Osteocyte (in vitro differentiated cells): ENCODE results near the gene ITPKB. TPM values are rescaled to one million over a fixed set of nuclear protein-coding genes. Genes with fewer than 3 reads are reported as not detected.

Experiments
- DNase-seq: peaks from one replicate; pipeline ENCODE4 v3.0.0; 2021; ENCODE audit warnings: mixed read lengths; ENCODE audit not compliant: unreplicated experiment; ENCODE audit errors: extremely low spot score
- H3K27ac Mint-ChIP-seq: one replicate; pipeline ENCODE4 v1.8.0; 2021; ENCODE audit warnings: mild to moderate bottlenecking, mixed read lengths; ENCODE audit not compliant: unreplicated experiment
- H3K27me3 Mint-ChIP-seq: one replicate; pipeline ENCODE4 v1.8.0; 2021; ENCODE audit warnings: mixed read lengths; ENCODE audit not compliant: unreplicated experiment
- H3K36me3 Mint-ChIP-seq: one replicate; pipeline ENCODE4 v1.8.0; 2021; ENCODE audit warnings: mixed read lengths; ENCODE audit not compliant: unreplicated experiment
- H3K4me1 Mint-ChIP-seq: one replicate; pipeline ENCODE4 v1.8.0; 2021; ENCODE audit warnings: mixed read lengths; ENCODE audit not compliant: unreplicated experiment
- H3K4me3 Mint-ChIP-seq: one replicate; pipeline ENCODE4 v1.8.0; 2021; ENCODE audit warnings: mild to moderate bottlenecking, moderate library complexity, mixed read lengths; ENCODE audit not compliant: unreplicated experiment
- H3K9me3 Mint-ChIP-seq: one replicate; pipeline ENCODE4 v1.8.0; 2021; ENCODE audit warnings: mixed read lengths; ENCODE audit not compliant: unreplicated experiment
- CTCF ChIP-seq: fragments of 200-600 bp; sonication (generic); IDR thresholded peaks from 2 replicates; pipeline ENCODE4 v1.5.0; 2021; ENCODE audit warnings: antibody characterized with exemption, mild to moderate bottlenecking, moderate library complexity
- total RNA-seq: library from RNA; stranded (reverse); gene quantifications from 2 replicates; pipeline ENCODE4 v1.2.1, GENCODE V29; 2021

ITPKB gene
- total RNA-seq, 1 donor from 2014 or later, result 28.3 TPM

- no peak overlapping the region for H3K4me3 Mint-ChIP-seq
- no peak overlapping the region for H3K27ac Mint-ChIP-seq
- peaks cover 6% of the 10 kb centered on the region for H3K36me3 Mint-ChIP-seq
- no peaks in the 10 kb centered on the region for H3K9me3 Mint-ChIP-seq
- H3K27me3 Mint-ChIP-seq, result no peaks in the 10 kb centered on the region
- DNase-seq, result no peak
- TF ChIP-seq CTCF, result no peak
- peaks cover 54% of the 10 kb centered on the region for H3K4me1 Mint-ChIP-seq
Measured at GRCh38 chr1:226706684-226707083, 32.4 kb downstream of the ITPKB start.

GRCh38 chr1:226704169-226704937 lies 34.7 kb downstream of the ITPKB start:
- Mint-ChIP-seq H3K36me3 (peaks cover 6% of the 10 kb centered on the region), H3K9me3 (no peaks in the 10 kb centered on the region), H3K27ac (peak overlapping the region; percentile 93), H3K4me3 (peak overlapping the region; percentile 70), H3K27me3 (no peaks in the 10 kb centered on the region), H3K4me1 (peaks cover 47% of the 10 kb centered on the region)
- TF ChIP-seq CTCF, result no peak
- DNase-seq, result no peak

- Mint-ChIP-seq H3K4me1 (peaks cover 35% of the 10 kb centered on the region), H3K27me3 (no peaks in the 10 kb centered on the region), H3K27ac (peak overlapping the region; percentile 98), H3K36me3 (peaks cover 8% of the 10 kb centered on the region), H3K9me3 (no peaks in the 10 kb centered on the region), H3K4me3 (peak overlapping the region; percentile 78)
- peak; percentile 92 for DNase-seq
- TF ChIP-seq CTCF, result no peak
Measured at GRCh38 chr1:226702957-226703831, 35.9 kb downstream of the ITPKB start.

DNA sequence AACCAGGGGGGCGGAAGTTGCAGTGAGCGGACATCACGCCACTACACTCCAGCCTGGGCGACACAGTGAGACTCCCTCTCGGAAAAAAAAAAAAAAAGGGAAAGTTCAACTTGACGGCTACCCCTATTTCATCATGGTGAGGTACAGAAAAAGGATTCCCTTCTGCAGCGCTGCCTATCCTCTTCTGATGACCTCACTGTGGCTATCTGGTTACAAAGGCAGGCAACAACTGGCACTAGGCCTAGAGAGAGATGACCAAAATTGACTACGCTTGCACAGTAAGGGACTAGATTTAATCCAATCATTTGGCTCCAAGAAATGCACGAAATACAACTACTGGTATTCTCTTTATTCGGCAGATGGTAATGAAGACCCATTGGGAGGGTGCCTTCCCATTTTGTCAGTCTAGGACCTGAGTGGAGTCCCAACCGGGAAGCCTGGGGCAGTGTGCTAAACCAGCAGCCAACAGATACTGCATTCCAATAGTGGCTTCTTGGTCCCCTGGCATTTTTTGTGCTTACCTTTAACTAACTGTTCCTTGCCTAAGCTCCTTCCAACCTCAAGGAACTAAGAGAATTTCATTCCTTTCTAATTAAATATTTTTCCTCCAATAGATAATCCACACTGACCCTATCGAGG lies 36.6 kb downstream of the ITPKB start:
- no peak for TF ChIP-seq CTCF
- Mint-ChIP-seq H3K27me3 (no peaks in the 10 kb centered on the region), H3K4me1 (peaks cover 31% of the 10 kb centered on the region), H3K27ac (peak overlapping the region; percentile 98), H3K36me3 (peaks cover 8% of the 10 kb centered on the region), H3K9me3 (no peaks in the 10 kb centered on the region), H3K4me3 (peak overlapping the region; percentile 78)
- DNase-seq, result no peak
